ENCODE data around the gene CCND1.

The CCND1 gene

GRCh38 chr11:69640995-69641581 is at the start of gene CCND1:
Gene CCND1, plus strand, starts transcription at chr11:69641156. Its CDS starts 158 bp downstream, at chr11:69641314.
- in situ Hi-C loops (cut with HindIII; ENCODE audit: low sequenced_read_pairs) = no loop called here

GRCh38 chr11:69592986-69593650 is 47.8 kb upstream of the CCND1 start:
- in situ Hi-C loops (cut with HindIII; ENCODE audit: low sequenced_read_pairs) = loop anchor here (10.0 kb wide), 1 partner anchor 278 kb away; no protein-coding TSS in a partner anchor

GRCh38 chr11:69593851-69594250 is 47.1 kb upstream of the CCND1 start:
- in situ Hi-C loops (cut with HindIII; ENCODE audit: low sequenced_read_pairs) = loop anchor here (10.0 kb wide), 1 partner anchor 279 kb away; no protein-coding TSS in a partner anchor

GRCh38 chr11:69594481-69594880 is 46.5 kb upstream of the CCND1 start:
- in situ Hi-C loops (cut with HindIII; ENCODE audit: low sequenced_read_pairs) = loop anchor here (10.0 kb wide), 1 partner anchor 280 kb away; no protein-coding TSS in a partner anchor

GRCh38 chr11:69595805-69596665 is 44.9 kb upstream of the CCND1 start:
- in situ Hi-C loops (cut with HindIII; ENCODE audit: low sequenced_read_pairs) = loop anchor here (5.0 to 10.0 kb wide), 2 partner anchors 49 to 281 kb away; no protein-coding TSS in a partner anchor

- in situ Hi-C loops (cut with HindIII; ENCODE audit: low sequenced_read_pairs) = loop anchor here (5.0 to 10.0 kb wide), 2 partner anchors 51 to 283 kb away; no protein-coding TSS in a partner anchor
Measured at GRCh38 chr11:69598147-69598546, 42.8 kb upstream of the CCND1 start.

GRCh38 chr11:69599502-69599901 is 41.5 kb upstream of the CCND1 start:
- in situ Hi-C loops (cut with HindIII; ENCODE audit: low sequenced_read_pairs) = loop anchor here (5.0 to 10.0 kb wide), 2 partner anchors 52 to 285 kb away; no protein-coding TSS in a partner anchor

GRCh38 chr11:69600001-69600400 is 41.0 kb upstream of the CCND1 start:
- in situ Hi-C loops (cut with HindIII; ENCODE audit: low sequenced_read_pairs) = no loop called here

- in situ Hi-C loops (cut with HindIII; ENCODE audit: low sequenced_read_pairs) = no loop called here
Measured at GRCh38 chr11:69601011-69601975, 39.7 kb upstream of the CCND1 start.

GRCh38 chr11:69603111-69603836 is 37.7 kb upstream of the CCND1 start:
- in situ Hi-C loops (cut with HindIII; ENCODE audit: low sequenced_read_pairs) = no loop called here

- in situ Hi-C loops (cut with HindIII; ENCODE audit: low sequenced_read_pairs) = no loop called here
Measured at GRCh38 chr11:69604055-69604454, 36.9 kb upstream of the CCND1 start.

- in situ Hi-C loops (cut with HindIII; ENCODE audit: low sequenced_read_pairs) = no loop called here
Measured at GRCh38 chr11:69605737-69606526, 35.0 kb upstream of the CCND1 start.

- in situ Hi-C loops (cut with HindIII; ENCODE audit: low sequenced_read_pairs) = no loop called here
Measured at GRCh38 chr11:69609351-69609750, 31.6 kb upstream of the CCND1 start.

- in situ Hi-C loops (cut with HindIII; ENCODE audit: low sequenced_read_pairs) = no loop called here
Measured at GRCh38 chr11:69611548-69612526, 29.1 kb upstream of the CCND1 start.

- in situ Hi-C loops (cut with HindIII; ENCODE audit: low sequenced_read_pairs) = no loop called here
Measured at GRCh38 chr11:69613594-69613993, 27.4 kb upstream of the CCND1 start.

- in situ Hi-C loops (cut with HindIII; ENCODE audit: low sequenced_read_pairs) = no loop called here
Measured at GRCh38 chr11:69614085-69614484, 26.9 kb upstream of the CCND1 start.

GRCh38 chr11:69615545-69616278 is 25.2 kb upstream of the CCND1 start:
- in situ Hi-C loops (cut with HindIII; ENCODE audit: low sequenced_read_pairs) = no loop called here

Data from endothelial cell of hepatic sinusoid (primary cell).